NCI-H1105 treated with DMSO at 0.1 percent for 48 hours (cell line): ENCODE measurements around the gene DRGX.

Experiments used
- DNase-seq: peaks from one replicate; lab custom pipeline; 2025; lab: John Stamatoyannopoulos, UW

DRGX gene

GRCh38 chr10:49395741-49396665, at the start of gene DRGX:
DRGX (minus strand) TSS chr10:49396089; CDS start chr10:49395440, 649 bp downstream.
- DNase-seq: no peak

- DNase-seq: no peak
These were observed 48.5 kb upstream of the DRGX start for GRCh38 chr10:49444349-49444748.

- DNase-seq: no peak
These were observed 47.0 kb upstream of the DRGX start for GRCh38 chr10:49442863-49443262.

GRCh38 chr10:49441488-49442476, 45.9 kb upstream of the DRGX start:
- no peak for DNase-seq

- DNase-seq: no peak
These were observed 39.3 kb upstream of the DRGX start for GRCh38 chr10:49435225-49435624.

GRCh38 chr10:49433069-49433468, 37.2 kb upstream of the DRGX start:
- DNase-seq: no peak

GRCh38 chr10:49431426-49431825, 35.5 kb upstream of the DRGX start:
- DNase-seq: no peak

GRCh38 chr10:49429458-49429857, 33.6 kb upstream of the DRGX start:
- DNase-seq: no peak

- DNase-seq: no peak
These were observed 30.8 kb upstream of the DRGX start for GRCh38 chr10:49426490-49427360.

GRCh38 chr10:49419005-49419404, 23.1 kb upstream of the DRGX start:
- DNase-seq: no peak

- DNase-seq: no peak
These were observed 22.4 kb upstream of the DRGX start for GRCh38 chr10:49418328-49418727.

- no peak for DNase-seq
These were observed 22.1 kb upstream of the DRGX start for GRCh38 chr10:49418053-49418326.

GRCh38 chr10:49417311-49418052, 21.6 kb upstream of the DRGX start:
- DNase-seq: no peak

- DNase-seq: no peak
These were observed 20.0 kb upstream of the DRGX start for GRCh38 chr10:49415846-49416245.

- DNase-seq: no peak
These were observed 19.2 kb upstream of the DRGX start for GRCh38 chr10:49415109-49415508.

- no peak for DNase-seq
These were observed 18.6 kb upstream of the DRGX start for GRCh38 chr10:49414496-49414895.

GRCh38 chr10:49412571-49412970, 16.7 kb upstream of the DRGX start:
- DNase-seq: no peak

GRCh38 chr10:49410365-49411074, 14.6 kb upstream of the DRGX start:
- DNase-seq: no peak

- DNase-seq: no peak
These were observed 13.9 kb upstream of the DRGX start for GRCh38 chr10:49409755-49410154.

- DNase-seq: peak; percentile 59
These were observed 12.8 kb upstream of the DRGX start for GRCh38 chr10:49408519-49409306.
